ENCODE results near the gene ELK4.
A peak's percentile ranks its signal among the peaks of the same experiment; 100 is the strongest.

Gene ELK4

DNA sequence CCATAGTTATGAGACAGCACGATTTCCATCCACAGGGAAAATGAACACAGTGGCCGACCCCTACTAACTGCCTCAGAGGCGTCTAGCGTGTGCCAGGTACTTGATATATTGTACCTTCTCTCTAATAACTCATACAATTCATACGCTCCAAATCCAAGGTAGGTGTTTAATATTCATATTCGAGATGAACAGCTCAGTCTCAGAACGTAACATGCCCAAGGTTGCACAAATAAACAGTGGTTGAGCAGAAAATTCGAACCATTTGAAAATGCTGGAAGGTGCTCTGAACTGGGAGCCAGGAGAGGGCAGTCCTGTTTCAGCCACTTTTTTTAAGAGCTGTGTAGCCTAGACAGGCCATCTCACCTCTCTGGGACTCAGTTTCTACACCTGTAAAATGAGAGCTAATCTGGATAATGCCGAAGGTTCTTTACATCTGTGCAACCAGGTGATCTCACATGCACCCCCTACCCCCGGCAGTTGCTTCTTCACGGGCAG, 40.6 kb upstream of the ELK4 start:
- H3K36me3 ChIP-seq (ENCODE audit: low read depth), result no peaks in the 10 kb centered on the region
- H3K4me3 ChIP-seq (ENCODE audit: severe bottlenecking), result no peak overlapping the region
- ATAC-seq (ENCODE audit: low read depth), result no peak
- H3K9me3 ChIP-seq (ENCODE audit: severe bottlenecking), result no peaks in the 10 kb centered on the region
- TF ChIP-seq, protein P1, sequence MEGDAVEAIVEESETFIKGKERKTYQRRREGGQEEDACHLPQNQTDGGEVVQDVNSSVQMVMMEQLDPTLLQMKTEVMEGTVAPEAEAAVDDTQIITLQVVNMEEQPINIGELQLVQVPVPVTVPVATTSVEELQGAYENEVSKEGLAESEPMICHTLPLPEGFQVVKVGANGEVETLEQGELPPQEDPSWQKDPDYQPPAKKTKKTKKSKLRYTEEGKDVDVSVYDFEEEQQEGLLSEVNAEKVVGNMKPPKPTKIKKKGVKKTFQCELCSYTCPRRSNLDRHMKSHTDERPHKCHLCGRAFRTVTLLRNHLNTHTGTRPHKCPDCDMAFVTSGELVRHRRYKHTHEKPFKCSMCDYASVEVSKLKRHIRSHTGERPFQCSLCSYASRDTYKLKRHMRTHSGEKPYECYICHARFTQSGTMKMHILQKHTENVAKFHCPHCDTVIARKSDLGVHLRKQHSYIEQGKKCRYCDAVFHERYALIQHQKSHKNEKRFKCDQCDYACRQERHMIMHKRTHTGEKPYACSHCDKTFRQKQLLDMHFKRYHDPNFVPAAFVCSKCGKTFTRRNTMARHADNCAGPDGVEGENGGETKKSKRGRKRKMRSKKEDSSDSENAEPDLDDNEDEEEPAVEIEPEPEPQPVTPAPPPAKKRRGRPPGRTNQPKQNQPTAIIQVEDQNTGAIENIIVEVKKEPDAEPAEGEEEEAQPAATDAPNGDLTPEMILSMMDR (IDR thresholded peaks at IDR 0.05; ENCODE audit: poor library complexity, severe bottlenecking), result peak; percentile 22
- H3K4me1 ChIP-seq (ENCODE audit: insufficient read depth, poor library complexity, severe bottlenecking), result peaks cover 8% of the 10 kb centered on the region
- no peak overlapping the region for H3K27ac ChIP-seq (ENCODE audit: poor library complexity, severe bottlenecking)
- DNase-seq (ENCODE audit: low spot score), result no peak
- no peaks in the 10 kb centered on the region for H3K27me3 ChIP-seq (ENCODE audit: insufficient read depth, poor library complexity, severe bottlenecking)

DNA sequence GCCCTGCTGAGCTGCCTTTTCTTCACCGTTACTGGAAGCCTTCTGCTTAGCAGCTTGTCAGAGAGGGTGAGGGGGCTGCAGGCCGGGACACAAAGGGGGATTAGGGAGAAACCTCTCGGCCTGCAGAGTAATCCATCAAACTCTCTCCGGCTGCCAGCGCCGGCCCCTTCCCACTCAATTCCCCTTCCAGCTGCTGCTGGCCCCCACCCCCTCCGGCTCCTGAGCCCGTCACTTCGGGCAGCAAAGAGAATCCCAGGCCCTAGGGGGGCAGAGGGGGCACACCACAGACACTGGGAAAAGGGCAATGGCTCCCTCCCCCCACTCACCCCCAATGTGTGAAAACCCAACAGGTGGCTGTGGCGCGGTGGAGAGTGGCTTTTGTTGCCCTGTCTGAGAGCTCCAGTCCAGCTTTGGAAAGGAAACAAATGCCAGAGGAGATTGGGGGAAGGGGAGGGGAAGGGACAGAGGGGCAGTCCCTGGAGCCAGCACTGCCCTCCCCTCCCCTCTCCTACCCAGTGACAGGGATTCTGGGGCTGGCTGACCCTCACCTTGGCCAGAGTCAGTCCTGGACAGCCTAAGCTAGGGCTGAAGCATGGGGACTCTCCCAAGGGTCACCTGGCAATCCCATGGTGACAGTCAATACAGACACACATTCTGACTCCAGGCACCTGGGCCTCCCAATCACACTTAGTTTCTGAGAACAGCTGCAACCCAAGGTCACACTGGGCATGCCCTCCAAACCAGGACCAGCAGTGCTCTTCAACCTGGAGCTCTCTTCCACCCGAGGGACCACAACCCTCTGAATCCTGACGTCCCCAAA, 39.0 kb upstream of the ELK4 start:
- Histone ChIP-seq H3K27me3 (ENCODE audit: insufficient read depth, poor library complexity, severe bottlenecking) (no peaks in the 10 kb centered on the region), H3K9me3 (ENCODE audit: severe bottlenecking) (no peaks in the 10 kb centered on the region), H3K36me3 (ENCODE audit: low read depth) (no peaks in the 10 kb centered on the region), H3K4me3 (ENCODE audit: severe bottlenecking) (no peak overlapping the region), H3K27ac (ENCODE audit: poor library complexity, severe bottlenecking) (no peak overlapping the region), H3K4me1 (ENCODE audit: insufficient read depth, poor library complexity, severe bottlenecking) (peaks cover 10% of the 10 kb centered on the region)
- DNase-seq (ENCODE audit: low spot score), result no peak
- TF ChIP-seq, protein P1 (IDR thresholded peaks at IDR 0.05; ENCODE audit: poor library complexity, severe bottlenecking), result no peak
- ATAC-seq (ENCODE audit: low read depth), result no peak

DNA sequence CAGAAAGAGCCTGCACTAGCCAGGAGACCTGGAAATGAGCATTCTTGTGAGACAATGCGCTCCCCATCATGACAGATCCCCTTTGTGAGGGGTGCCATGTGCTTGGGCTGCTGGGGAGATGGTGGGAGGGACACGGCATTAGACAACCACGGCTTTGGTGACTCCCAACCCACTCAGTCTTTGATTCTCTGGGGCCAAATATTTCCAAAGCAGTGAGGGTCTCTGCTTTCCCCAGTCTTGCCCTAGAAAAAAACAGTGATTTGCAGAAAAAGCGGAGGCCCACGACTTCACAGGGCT, 38.3 kb upstream of the ELK4 start:
- no peak for DNase-seq (ENCODE audit: low spot score)
- no peak overlapping the region for H3K27ac ChIP-seq (ENCODE audit: poor library complexity, severe bottlenecking)
- H3K4me1 ChIP-seq (ENCODE audit: insufficient read depth, poor library complexity, severe bottlenecking), result peaks cover 17% of the 10 kb centered on the region
- TF ChIP-seq, protein P1 (IDR thresholded peaks at IDR 0.05; ENCODE audit: poor library complexity, severe bottlenecking), result no peak
- ATAC-seq (ENCODE audit: low read depth), result no peak
- no peaks in the 10 kb centered on the region for H3K36me3 ChIP-seq (ENCODE audit: low read depth)
- no peaks in the 10 kb centered on the region for H3K9me3 ChIP-seq (ENCODE audit: severe bottlenecking)
- no peak overlapping the region for H3K4me3 ChIP-seq (ENCODE audit: severe bottlenecking)
- no peaks in the 10 kb centered on the region for H3K27me3 ChIP-seq (ENCODE audit: insufficient read depth, poor library complexity, severe bottlenecking)

DNA sequence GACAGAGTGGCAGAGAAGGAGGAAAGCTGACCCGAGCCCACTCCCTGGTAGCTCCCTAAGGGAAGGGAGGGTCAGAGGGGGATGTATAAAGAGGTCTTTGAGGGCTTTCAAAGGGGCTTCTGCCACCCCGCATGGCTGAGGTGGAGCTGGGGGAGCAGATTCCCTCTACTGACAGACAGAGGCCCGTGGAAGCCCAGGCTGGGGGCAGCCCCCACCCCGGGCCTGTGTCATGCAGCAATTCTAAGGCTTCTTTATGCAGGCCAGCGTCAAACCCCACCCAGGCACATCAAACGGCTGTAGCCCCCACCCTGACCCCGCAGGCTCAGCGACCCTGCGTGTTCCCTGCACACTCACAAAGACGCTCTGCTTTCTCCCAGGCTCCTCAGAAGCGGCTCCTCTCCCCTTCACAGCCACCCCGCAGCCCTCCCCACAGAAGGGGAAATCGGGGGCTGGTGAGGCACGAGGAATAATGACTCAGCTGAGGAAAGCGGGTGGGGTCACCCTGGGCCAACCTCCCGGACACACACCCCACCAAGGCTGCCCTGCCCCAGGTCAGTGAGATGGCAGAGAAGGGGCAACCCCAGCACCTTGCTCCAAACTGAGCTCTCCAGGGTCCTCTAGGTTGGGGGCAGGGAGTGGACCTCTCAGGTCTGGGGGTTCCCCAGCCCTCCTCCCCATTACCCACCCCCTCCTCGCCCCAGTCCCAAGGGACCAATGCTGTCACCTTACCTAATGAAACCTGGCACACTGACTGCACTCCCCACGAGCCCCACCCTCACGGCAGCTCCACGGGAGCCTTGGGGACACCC, 37.7 kb upstream of the ELK4 start:
- TF ChIP-seq, protein P1 (IDR thresholded peaks at IDR 0.05; ENCODE audit: poor library complexity, severe bottlenecking), result no peak
- no peak overlapping the region for H3K27ac ChIP-seq (ENCODE audit: poor library complexity, severe bottlenecking)
- no peaks in the 10 kb centered on the region for H3K9me3 ChIP-seq (ENCODE audit: severe bottlenecking)
- no peaks in the 10 kb centered on the region for H3K36me3 ChIP-seq (ENCODE audit: low read depth)
- ATAC-seq (ENCODE audit: low read depth) (no peak), DNase-seq (ENCODE audit: low spot score) (no peak)
- no peak overlapping the region for H3K4me3 ChIP-seq (ENCODE audit: severe bottlenecking)
- H3K4me1 ChIP-seq (ENCODE audit: insufficient read depth, poor library complexity, severe bottlenecking), result peaks cover 22% of the 10 kb centered on the region
- H3K27me3 ChIP-seq (ENCODE audit: insufficient read depth, poor library complexity, severe bottlenecking), result no peaks in the 10 kb centered on the region

All from RWPE2 (cell line).